ENCODE data around the gene SLC41A3.

The SLC41A3 gene

DNA sequence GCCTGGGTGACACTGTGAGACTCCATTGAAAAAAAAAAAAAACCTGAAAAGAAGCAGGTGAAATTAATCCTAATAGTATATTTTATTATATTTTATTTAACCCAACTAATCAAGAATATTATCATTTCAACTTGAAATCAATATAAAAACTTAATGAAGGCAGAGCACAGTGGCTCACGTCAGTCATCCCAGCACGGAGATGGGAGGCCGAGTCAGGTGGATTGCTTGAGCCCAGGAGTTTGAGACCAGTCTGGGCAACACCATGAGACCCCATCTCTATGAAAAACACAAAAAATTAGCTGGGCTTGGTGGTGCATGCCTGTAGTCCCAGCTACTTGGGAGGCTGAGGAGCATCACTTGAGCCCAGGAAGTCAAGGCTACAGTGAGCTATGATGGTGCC is 33.3 kb upstream of the SLC41A3 start:
- H3K9ac ChIP-seq (ENCODE audit: low read length), result no peak overlapping the region
- no peaks in the 10 kb centered on the region for H3K9me3 ChIP-seq (ENCODE audit: low read length)
- no peaks in the 10 kb centered on the region for H3K9me2 ChIP-seq (ENCODE audit: low read depth, low read length)
- no peaks in the 10 kb centered on the region for H3K36me3 ChIP-seq (ENCODE audit: insufficient read depth, low read length)
- H3F3A ChIP-seq (ENCODE audit: insufficient read depth, low read length), result no peaks in the 10 kb centered on the region
- H3K4me3 ChIP-seq (ENCODE audit: low read depth, low read length, poor library complexity, severe bottlenecking), result no peak overlapping the region
- no peaks in the 10 kb centered on the region for H4K20me1 ChIP-seq (ENCODE audit: insufficient read depth, low read length)
- TF ChIP-seq EZH2 (IDR thresholded peaks at IDR 0.05; ENCODE audit: borderline replicate concordance, low read length), result no peak
- TF ChIP-seq, protein P1, sequence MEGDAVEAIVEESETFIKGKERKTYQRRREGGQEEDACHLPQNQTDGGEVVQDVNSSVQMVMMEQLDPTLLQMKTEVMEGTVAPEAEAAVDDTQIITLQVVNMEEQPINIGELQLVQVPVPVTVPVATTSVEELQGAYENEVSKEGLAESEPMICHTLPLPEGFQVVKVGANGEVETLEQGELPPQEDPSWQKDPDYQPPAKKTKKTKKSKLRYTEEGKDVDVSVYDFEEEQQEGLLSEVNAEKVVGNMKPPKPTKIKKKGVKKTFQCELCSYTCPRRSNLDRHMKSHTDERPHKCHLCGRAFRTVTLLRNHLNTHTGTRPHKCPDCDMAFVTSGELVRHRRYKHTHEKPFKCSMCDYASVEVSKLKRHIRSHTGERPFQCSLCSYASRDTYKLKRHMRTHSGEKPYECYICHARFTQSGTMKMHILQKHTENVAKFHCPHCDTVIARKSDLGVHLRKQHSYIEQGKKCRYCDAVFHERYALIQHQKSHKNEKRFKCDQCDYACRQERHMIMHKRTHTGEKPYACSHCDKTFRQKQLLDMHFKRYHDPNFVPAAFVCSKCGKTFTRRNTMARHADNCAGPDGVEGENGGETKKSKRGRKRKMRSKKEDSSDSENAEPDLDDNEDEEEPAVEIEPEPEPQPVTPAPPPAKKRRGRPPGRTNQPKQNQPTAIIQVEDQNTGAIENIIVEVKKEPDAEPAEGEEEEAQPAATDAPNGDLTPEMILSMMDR (IDR thresholded peaks at IDR 0.05; ENCODE audit: low read length), result no peak
- no peaks in the 10 kb centered on the region for H3K79me2 ChIP-seq (ENCODE audit: insufficient read depth, low read length)
- H3K27ac ChIP-seq (ENCODE audit: low read depth, low read length, poor library complexity, severe bottlenecking), result no peak overlapping the region
- H3K4me2 ChIP-seq (ENCODE audit: low read length), result no peak overlapping the region
- H3K27me3 ChIP-seq (ENCODE audit: insufficient read depth, low read length), result no peaks in the 10 kb centered on the region
- H2AFZ ChIP-seq (ENCODE audit: low read length), result no peak overlapping the region
- no peaks in the 10 kb centered on the region for H3K4me1 ChIP-seq (ENCODE audit: insufficient read depth, low read length, severe bottlenecking)

DNA sequence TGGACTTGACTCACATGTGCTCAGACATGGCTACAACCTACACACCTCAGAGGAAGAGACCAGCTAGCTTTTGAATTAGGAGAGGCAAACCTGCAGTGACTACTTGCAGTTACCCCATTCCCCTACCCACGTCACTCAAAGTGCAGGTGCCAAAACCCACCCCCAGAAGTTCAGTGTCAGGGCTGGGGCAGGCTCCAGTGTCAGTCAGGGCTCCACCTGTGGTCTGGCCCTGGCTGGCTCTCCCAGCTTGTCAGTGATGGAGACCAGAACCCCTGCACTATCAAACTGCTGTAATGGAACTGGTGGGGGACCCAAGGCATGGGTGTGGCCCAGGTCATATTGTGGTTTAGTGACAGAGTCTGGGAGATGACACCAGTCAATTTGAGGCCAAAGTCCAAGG is 32.6 kb upstream of the SLC41A3 start:
- H3F3A ChIP-seq (ENCODE audit: insufficient read depth, low read length), result no peaks in the 10 kb centered on the region
- H3K27ac ChIP-seq (ENCODE audit: low read depth, low read length, poor library complexity, severe bottlenecking), result no peak overlapping the region
- no peak overlapping the region for H3K4me2 ChIP-seq (ENCODE audit: low read length)
- H3K9ac ChIP-seq (ENCODE audit: low read length), result no peak overlapping the region
- H3K4me3 ChIP-seq (ENCODE audit: low read depth, low read length, poor library complexity, severe bottlenecking), result no peak overlapping the region
- no peaks in the 10 kb centered on the region for H3K36me3 ChIP-seq (ENCODE audit: insufficient read depth, low read length)
- H4K20me1 ChIP-seq (ENCODE audit: insufficient read depth, low read length), result no peaks in the 10 kb centered on the region
- H3K9me3 ChIP-seq (ENCODE audit: low read length), result no peaks in the 10 kb centered on the region
- H3K9me2 ChIP-seq (ENCODE audit: low read depth, low read length), result no peaks in the 10 kb centered on the region
- H2AFZ ChIP-seq (ENCODE audit: low read length), result no peak overlapping the region
- TF ChIP-seq EZH2 (IDR thresholded peaks at IDR 0.05; ENCODE audit: borderline replicate concordance, low read length), result no peak
- TF ChIP-seq, protein P1 (IDR thresholded peaks at IDR 0.05; ENCODE audit: low read length), result no peak
- H3K79me2 ChIP-seq (ENCODE audit: insufficient read depth, low read length), result no peaks in the 10 kb centered on the region
- no peaks in the 10 kb centered on the region for H3K4me1 ChIP-seq (ENCODE audit: insufficient read depth, low read length, severe bottlenecking)
- no peaks in the 10 kb centered on the region for H3K27me3 ChIP-seq (ENCODE audit: insufficient read depth, low read length)

- no peak overlapping the region for H2AFZ ChIP-seq (ENCODE audit: low read length)
- TF ChIP-seq, protein P1 (IDR thresholded peaks at IDR 0.05; ENCODE audit: low read length), result no peak
- TF ChIP-seq EZH2 (IDR thresholded peaks at IDR 0.05; ENCODE audit: borderline replicate concordance, low read length), result no peak
- no peaks in the 10 kb centered on the region for H3K9me3 ChIP-seq (ENCODE audit: low read length)
- H3K4me2 ChIP-seq (ENCODE audit: low read length), result no peak overlapping the region
- no peaks in the 10 kb centered on the region for H3K9me2 ChIP-seq (ENCODE audit: low read depth, low read length)
- H3K27ac ChIP-seq (ENCODE audit: low read depth, low read length, poor library complexity, severe bottlenecking), result no peak overlapping the region
- H3K9ac ChIP-seq (ENCODE audit: low read length), result no peak overlapping the region
- H3K4me1 ChIP-seq (ENCODE audit: insufficient read depth, low read length, severe bottlenecking), result no peaks in the 10 kb centered on the region
- no peaks in the 10 kb centered on the region for H3K79me2 ChIP-seq (ENCODE audit: insufficient read depth, low read length)
- no peaks in the 10 kb centered on the region for H3F3A ChIP-seq (ENCODE audit: insufficient read depth, low read length)
- H3K27me3 ChIP-seq (ENCODE audit: insufficient read depth, low read length), result peaks cover 4% of the 10 kb centered on the region; the same call in 1 of the 2 replicates
- no peak overlapping the region for H3K4me3 ChIP-seq (ENCODE audit: low read depth, low read length, poor library complexity, severe bottlenecking)
- H3K36me3 ChIP-seq (ENCODE audit: insufficient read depth, low read length), result no peaks in the 10 kb centered on the region
- no peaks in the 10 kb centered on the region for H4K20me1 ChIP-seq (ENCODE audit: insufficient read depth, low read length)
Observed at GRCh38 chr3:126114443-126115386, 30.8 kb upstream of the SLC41A3 start.
